Measurements from ENCODE around the gene CDK14.
"Not testable (repeated sequence)": the region's sequence is repeated elsewhere in the genome, so short reads cannot be mapped to it uniquely, and the experiment has no call there.

Gene CDK14

DNA sequence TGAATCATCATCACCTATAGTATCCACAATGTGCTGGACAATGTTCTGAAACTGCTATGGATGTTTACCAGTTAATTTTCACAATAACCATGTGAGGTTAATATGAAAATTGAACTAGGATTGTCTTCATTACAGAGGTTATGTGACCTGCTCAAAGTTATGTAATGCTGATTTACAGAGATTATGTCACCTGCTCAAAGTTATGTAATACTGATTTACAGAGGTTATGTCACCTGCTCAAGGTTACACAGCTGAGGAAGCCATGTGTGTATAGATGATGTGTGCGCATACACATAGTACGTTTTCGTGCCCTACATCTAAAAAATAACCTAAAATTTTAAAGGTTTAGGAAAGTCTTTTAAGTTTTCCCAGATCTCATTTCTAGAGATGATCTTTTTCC is 298.0 kb downstream of the CDK14 start:
- no peak for DNase-seq (ENCODE audit: low read depth in 2 of 2)

DNA sequence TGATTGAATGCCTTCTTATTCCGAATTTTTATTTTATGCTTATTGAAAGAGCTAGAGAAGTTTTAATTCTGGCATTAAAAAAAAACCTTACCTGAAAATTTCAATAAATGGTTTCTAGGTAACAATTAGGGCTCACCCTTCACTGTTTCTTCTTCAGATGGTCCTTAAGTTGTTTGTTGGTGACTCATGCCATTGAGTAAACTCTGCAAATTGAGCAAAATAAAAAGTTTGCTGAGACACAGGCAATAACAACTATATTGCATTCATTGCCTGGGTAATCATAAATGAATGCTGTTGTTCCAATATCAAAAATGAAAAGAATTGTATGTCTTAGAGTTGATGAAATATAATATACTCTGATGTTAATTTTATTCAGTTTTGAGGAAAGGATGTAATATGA is 300.3 kb downstream of the CDK14 start:
- DNase-seq (ENCODE audit: low read depth in 2 of 2) = no peak

DNA sequence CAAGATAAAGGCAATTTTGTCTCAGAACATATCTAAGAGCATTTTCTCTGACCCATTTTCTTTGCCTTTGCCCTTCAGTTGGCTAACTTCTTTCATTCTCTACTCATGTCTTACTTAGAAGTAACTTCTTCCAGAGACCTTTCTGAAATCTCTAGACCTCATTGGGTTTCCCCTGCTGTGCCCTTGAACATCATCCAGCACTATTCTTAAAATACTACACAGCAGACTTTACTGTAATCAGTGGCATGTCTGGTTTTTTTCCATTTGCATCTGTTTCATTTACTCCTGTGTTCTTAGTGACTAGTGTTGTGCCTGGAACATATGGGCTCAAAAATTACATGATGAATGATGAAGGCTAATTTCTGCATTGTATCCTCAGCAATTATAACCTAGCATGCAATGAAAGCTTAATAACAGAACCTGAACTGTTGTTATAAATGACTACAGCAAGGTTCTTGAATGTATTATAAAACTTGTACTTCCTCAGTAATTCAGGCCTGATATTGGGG is 301.9 kb downstream of the CDK14 start:
- no peak for DNase-seq (ENCODE audit: low read depth in 2 of 2)

GRCh38 chr7:90900628-90901356 is 304.7 kb downstream of the CDK14 start:
- no peak for DNase-seq (ENCODE audit: low read depth in 2 of 2)

- no peak for DNase-seq (ENCODE audit: low read depth in 2 of 2)
Measured at GRCh38 chr7:90903841-90904240, 307.7 kb downstream of the CDK14 start.

DNA sequence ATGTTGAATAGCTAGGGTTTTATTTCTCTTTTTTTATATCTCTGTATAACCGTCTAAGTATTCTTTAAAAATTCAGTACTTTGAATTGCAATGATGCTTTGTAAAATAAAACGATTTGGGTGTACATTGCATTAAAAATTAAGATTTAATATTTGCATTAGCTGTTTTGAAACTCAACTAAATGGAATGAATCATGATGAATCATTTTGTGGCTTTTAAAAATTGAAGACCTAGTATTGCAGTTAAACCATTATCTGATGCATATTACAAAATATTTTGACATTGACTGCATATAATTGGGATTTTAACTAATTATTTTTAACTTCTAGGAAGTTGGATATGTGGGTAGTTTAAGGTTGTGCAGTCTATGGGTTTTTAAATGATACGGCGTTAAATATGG is 314.0 kb downstream of the CDK14 start:
- no peak for DNase-seq (ENCODE audit: low read depth in 2 of 2)

DNA sequence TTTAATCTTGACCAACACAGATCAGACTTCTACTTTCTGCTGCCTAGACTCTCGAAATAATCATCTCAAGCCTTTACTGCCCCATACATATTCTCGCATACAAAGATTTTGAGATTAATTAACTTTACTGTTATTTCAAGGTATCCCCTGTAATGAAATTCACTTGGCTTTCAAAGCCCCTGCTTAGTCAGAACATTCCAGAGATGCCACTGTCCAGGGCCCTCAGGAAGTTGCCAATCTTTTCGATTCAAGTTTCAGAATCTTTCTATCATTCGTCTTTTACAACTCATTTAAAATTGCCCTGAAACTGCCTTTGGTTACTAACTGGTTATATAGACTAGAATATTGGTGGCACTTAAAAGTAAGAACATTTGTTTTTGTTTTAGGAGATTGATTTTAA is 320.2 kb downstream of the CDK14 start:
- DNase-seq (ENCODE audit: low read depth in 2 of 2) = no peak

DNA sequence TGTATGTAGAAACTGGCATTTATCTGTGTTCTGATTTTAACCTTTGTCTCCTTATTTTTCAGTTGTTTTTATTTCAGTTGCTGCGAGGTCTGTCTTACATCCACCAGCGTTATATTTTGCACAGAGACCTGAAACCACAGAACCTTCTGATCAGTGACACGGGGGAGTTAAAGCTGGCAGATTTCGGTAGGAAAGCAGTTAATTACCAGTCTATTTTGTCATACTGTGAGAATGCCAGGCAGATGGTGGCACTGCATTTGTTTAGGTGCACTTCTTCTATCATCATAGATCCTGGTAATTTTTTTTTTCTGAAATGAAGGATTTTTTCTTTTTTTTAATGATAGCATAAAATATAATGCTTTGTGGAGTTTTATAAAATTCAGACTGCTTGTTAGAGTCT is 321.4 kb downstream of the CDK14 start:
- DNase-seq (ENCODE audit: low read depth in 2 of 2) = no peak

- DNase-seq (ENCODE audit: low read depth in 2 of 2) = no peak
Measured at GRCh38 chr7:90918303-90918702, 322.2 kb downstream of the CDK14 start.

DNA sequence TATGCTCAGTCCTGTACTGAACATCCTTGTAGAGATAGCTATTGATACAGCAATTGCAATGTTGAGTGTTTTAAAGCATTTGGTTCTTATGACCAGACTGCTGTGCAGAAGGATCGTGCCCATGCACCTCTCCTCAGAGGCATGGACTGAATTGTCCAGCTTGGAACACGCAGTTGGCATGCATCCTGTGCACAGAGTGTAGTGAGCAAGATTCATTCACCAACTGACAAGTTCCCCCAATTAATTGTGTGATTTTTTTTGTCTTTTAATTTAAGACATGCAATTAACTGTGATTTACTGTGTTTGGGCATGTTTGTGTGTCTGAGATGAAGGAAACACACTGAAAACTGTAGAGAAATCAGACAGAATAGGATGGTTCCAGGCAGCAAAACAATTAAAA is 323.7 kb downstream of the CDK14 start:
- DNase-seq (ENCODE audit: low read depth in 2 of 2) = no peak

- DNase-seq (ENCODE audit: low read depth in 2 of 2) = no peak
Measured at GRCh38 chr7:90920336-90920735, 324.2 kb downstream of the CDK14 start.

GRCh38 chr7:90923541-90923997 is 327.4 kb downstream of the CDK14 start:
- no peak for DNase-seq (ENCODE audit: low read depth in 2 of 2)

GRCh38 chr7:90928700-90929424 is 332.7 kb downstream of the CDK14 start:
- DNase-seq (ENCODE audit: low read depth in 2 of 2) = not testable (repeated sequence)

DNA sequence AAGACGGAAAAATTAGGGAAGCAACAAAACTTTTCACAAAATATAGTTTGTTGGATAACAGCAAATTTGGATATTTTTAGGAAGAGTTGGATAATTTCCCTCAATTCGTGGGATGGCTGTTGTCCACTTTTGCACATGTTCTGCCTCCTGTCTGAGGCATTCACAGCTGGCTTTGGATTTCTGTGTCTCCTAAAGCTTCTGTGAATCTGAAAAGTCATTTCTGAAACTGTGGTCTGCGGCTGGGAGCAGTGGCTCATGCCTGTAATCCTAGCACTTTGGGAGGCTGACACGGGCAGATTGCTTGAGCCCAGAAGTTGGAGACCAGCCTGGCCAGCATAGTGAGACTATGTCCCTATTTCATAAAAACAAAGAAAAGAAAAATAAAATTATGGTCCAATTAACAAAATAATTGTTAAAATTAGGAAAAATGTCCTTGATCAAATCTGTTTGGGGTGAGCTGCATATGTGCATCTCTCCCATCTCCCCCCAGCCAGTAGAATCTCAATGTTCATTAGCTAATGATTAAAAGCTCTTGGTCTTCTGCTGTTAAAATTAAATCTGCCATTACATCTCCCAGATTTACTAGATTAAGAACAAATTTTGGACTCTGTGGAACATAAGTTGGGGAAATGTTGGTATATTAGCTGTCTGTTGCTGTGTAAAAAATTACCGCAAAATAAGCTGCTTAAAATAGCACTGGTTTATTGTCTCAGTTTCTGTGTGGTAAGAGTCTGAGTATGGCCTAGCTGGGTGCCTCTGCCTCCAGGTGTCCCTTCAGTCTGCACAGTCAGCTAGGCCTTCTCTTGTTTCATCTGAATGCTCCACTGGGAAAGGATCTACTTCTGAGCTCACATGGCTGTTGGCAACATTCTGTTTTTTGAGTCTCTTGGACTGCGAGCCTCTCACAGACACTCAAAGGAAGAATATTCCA is 336.1 kb downstream of the CDK14 start:
- DNase-seq (ENCODE audit: low read depth in 2 of 2) = no peak

DNA sequence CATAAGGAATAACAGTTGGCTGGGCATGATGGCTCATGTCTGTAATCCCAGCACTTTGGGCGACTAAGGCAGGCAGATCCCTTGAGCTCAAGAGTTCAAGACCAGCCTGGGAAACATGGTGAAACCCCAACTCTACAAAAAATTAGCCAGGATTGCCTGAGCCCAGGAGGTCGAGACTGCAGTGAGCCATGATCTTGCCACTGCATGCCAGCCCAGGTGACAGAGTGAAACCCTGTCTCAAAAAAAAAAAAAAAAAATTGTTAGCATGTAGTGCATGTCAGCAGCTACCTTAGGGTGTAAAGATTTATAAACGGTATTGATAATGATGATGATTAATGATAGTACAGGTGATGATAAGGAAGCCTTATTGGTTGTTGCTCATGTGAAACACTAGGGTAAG is 336.9 kb downstream of the CDK14 start:
- no peak for DNase-seq (ENCODE audit: low read depth in 2 of 2)

- no peak for DNase-seq (ENCODE audit: low read depth in 2 of 2)
Measured at GRCh38 chr7:90933984-90934383, 337.9 kb downstream of the CDK14 start.

DNA sequence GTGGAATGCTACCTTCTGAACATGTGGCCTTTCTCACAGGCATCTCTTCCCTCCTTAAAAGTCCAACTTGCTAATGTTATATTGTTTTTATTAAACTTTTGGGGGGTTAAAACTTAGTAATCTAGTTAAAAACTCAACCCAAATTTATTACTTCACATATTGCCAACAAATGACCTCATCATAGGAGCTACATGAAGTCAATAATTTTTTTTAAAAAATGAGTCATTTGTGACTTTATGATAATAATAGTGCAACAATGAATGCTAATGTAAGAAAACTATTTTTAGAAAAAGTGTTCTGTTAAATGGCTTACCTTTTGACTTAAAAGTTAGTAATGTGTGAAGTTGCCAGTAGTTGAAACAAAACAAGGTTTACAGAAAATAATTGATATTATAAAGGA is 342.2 kb downstream of the CDK14 start:
- DNase-seq (ENCODE audit: low read depth in 2 of 2) = no peak

- DNase-seq (ENCODE audit: low read depth in 2 of 2) = no peak
Measured at GRCh38 chr7:90939666-90940065, 343.5 kb downstream of the CDK14 start.

GRCh38 chr7:90944021-90944420 is 347.9 kb downstream of the CDK14 start:
- DNase-seq (ENCODE audit: low read depth in 2 of 2) = no peak

GRCh38 chr7:90945104-90945787 is 349.1 kb downstream of the CDK14 start:
- no peak for DNase-seq (ENCODE audit: low read depth in 2 of 2)

DNA sequence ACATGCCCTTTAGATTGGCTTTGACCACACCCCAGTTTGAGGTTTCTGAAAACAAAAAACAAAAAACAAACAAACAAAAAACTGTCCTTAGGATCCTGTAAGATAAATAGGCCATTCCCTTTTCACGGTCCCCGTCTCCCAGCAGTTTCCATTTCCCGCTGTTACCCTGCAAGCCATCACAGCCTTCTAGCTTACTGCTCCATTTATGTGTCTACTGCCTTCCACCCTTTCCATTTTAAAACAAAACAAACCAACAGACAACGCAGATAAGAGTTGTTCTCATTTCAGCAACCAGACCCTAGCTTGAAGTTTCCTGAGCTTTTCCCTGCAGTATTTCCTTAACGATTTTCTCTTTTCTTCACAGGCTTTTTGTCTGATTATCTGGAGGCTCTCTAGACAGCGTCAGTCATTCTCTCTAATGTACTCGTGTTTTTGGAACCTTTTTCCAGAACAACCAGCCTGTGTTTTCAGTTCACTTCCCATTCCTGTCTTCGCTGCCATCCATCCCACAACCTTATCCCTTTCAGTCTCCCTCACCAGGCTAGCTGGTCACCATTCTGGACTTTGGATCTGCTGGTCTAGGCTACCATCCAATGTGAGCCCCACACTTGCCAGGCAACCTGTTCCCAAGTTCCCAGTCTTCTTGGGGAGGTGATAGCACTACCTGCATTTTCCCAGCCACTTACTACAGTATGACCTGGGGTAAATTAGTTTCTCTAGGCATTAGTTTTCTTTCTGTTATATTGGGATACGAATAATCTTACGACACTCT is 350.8 kb downstream of the CDK14 start:
- DNase-seq (ENCODE audit: low read depth in 2 of 2) = no peak
